Esophagus muscularis mucosa (tissue), 4 donors: ENCODE measurements around the gene TRAP1. TPM values are rescaled to one million over a fixed set of nuclear protein-coding genes. Genes with fewer than 3 reads are reported as not detected.

Experiments
- DNase-seq: peaks from one replicate; pipeline ENCODE4 v3.0.0-alpha.2; 2017; ENCODE audit errors: extremely low spot score
- H3K27ac ChIP-seq, 4 donors: fragments of 200-600 bp; sonication (generic); replicated peaks in 1 of 4; 1 replicate in 3 of 4; 2 replicates in 1 of 4; pipeline ENCODE4 v1.5.1; 2016 to 2019; ENCODE audit warnings: mild to moderate bottlenecking in 1 of 4
- H3K27me3 ChIP-seq, 4 donors: fragments of 200-600 bp; sonication (generic); one replicate each; pipeline versions ENCODE4 v1.5.1 to v1.6.0; 2016 to 2019
- H3K36me3 ChIP-seq, 4 donors: fragments of 200-600 bp; sonication (generic); one replicate each; pipeline ENCODE4 v1.5.1; 2016 to 2019
- H3K4me1 ChIP-seq, 4 donors: fragments of 200-600 bp; sonication (generic); one replicate each; pipeline ENCODE4 v1.5.1; 2016 to 2019
- H3K4me3 ChIP-seq, 4 donors: fragments of 200-600 bp; sonication (generic); 1 replicate in 2 of 4; 2 replicates in 2 of 4; pipeline ENCODE4 v1.5.1; 2016 to 2019; ENCODE audit warnings: mild to moderate bottlenecking in 4 of 4, moderate library complexity in 1 of 4
- H3K9me3 ChIP-seq, 4 donors: fragments of 200-600 bp; sonication (generic); 1 replicate in 3 of 4; 2 replicates in 1 of 4; pipeline ENCODE4 v1.5.1; 2016 to 2019
- CTCF ChIP-seq, 3 experiments: fragments of 200-600 bp in 2 of 3; fragments of 450-650 bp in 1 of 3; sonication (generic) in 2 of 3; IDR thresholded peaks; one replicate each; pipeline ENCODE4 v1.5.1; 2017 to 2019; ENCODE audit warnings: antibody characterized with exemption in 3 of 3, mild to moderate bottlenecking in 2 of 3, moderate library complexity in 1 of 3
- EP300 ChIP-seq: sonication (generic); formaldehyde crosslinking; IDR thresholded peaks from one replicate; pipeline ENCODE4 v1.6.1; 2017; ENCODE audit warnings: antibody characterized with exemption
- POLR2A ChIP-seq: fragments of 450-650 bp; IDR thresholded peaks from one replicate; pipeline ENCODE4 v1.6.1; 2017; ENCODE audit warnings: antibody characterized with exemption, moderate library complexity, mild to moderate bottlenecking, low read depth
- POLR2AphosphoS5 ChIP-seq, 2 donors: sonication (generic); formaldehyde crosslinking; IDR thresholded peaks; one replicate each; pipeline ENCODE4 v1.6.1; 2017; ENCODE audit warnings: antibody characterized with exemption in 2 of 2
- WGBS: methylation state at CpG from one replicate; pipeline ENCODE4 v1.1.5; 2018; 5-methylcytosine and 5-hydroxymethylcytosine counted together
- intact Hi-C: fragments of 100-400 bp; cut with DNase I; formaldehyde crosslinking; loops from one replicate; pipeline ENCODE4 v1.15.1; 2023
- total RNA-seq, 4 donors: library from RNA; depleted of rRNA; stranded (reverse); fragments of >200 nt; gene quantifications; one replicate each; pipeline versions ENCODE4 v1.1.0 to v1.2.1, GENCODE V29; 2016

Gene TRAP1
- total RNA-seq, 4 donors from 2014 or later: 43.6 to 63.7 (median 46.8) TPM

- TF ChIP-seq EP300: no peak
- no peak for TF ChIP-seq POLR2A
- no peak for TF ChIP-seq POLR2AphosphoS5 (IDR thresholded peaks at IDR 0.05)
- no peak for TF ChIP-seq CTCF (IDR thresholded peaks at IDR 0.05)
Observed at GRCh38 chr16:3625911-3626732, 91.2 kb downstream of the TRAP1 start.

GRCh38 chr16:3625331-3625730 is 92.0 kb downstream of the TRAP1 start:
- H3K27me3 ChIP-seq: no peaks in the 10 kb centered on the region
- intact Hi-C loops: no loop called here
- no peak for DNase-seq
- no peaks in the 10 kb centered on the region for H3K4me1 ChIP-seq
- no peak overlapping the region for H3K27ac ChIP-seq
- no peaks in the 10 kb centered on the region for H3K9me3 ChIP-seq
- H3K4me3 ChIP-seq: no peak overlapping the region
- TF ChIP-seq POLR2A (no peak), CTCF (IDR thresholded peaks at IDR 0.05) (no peak), EP300 (no peak), POLR2AphosphoS5 (IDR thresholded peaks at IDR 0.05) (no peak)
- no peaks in the 10 kb centered on the region for H3K36me3 ChIP-seq
- 94% methylated on average over 5 of the region's 5 CpGs for WGBS

More at GRCh38 chr16:3625911-3626732, 91.2 kb downstream of the TRAP1 start:
- Histone ChIP-seq H3K4me1 (no peaks in the 10 kb centered on the region), H3K27me3 (no peaks in the 10 kb centered on the region), H3K36me3 (no peaks in the 10 kb centered on the region), H3K27ac (no peak overlapping the region), H3K9me3 (no peaks in the 10 kb centered on the region), H3K4me3 (no peak overlapping the region)
- intact Hi-C loops: no loop called here
- 81% methylated on average over 4 of the region's 4 CpGs for WGBS
- DNase-seq: no peak

- H3K36me3 ChIP-seq: no peaks in the 10 kb centered on the region
- intact Hi-C loops: no loop called here
- no peak overlapping the region for H3K4me3 ChIP-seq
- DNase-seq: no peak
- no peaks in the 10 kb centered on the region for H3K27me3 ChIP-seq
- H3K27ac ChIP-seq: no peak overlapping the region
- TF ChIP-seq POLR2AphosphoS5 (IDR thresholded peaks at IDR 0.05) (no peak), EP300 (no peak), CTCF (IDR thresholded peaks at IDR 0.05) (no peak), POLR2A (no peak)
- H3K4me1 ChIP-seq: no peaks in the 10 kb centered on the region
- WGBS: 92% methylated on average over 3 of the region's 3 CpGs
- H3K9me3 ChIP-seq: no peaks in the 10 kb centered on the region
Observed at GRCh38 chr16:3623642-3624041, 93.7 kb downstream of the TRAP1 start.

- Histone ChIP-seq H3K36me3 (peaks cover 0 to 7% (median 2%) of the 10 kb centered on the region in 4 donors), H3K4me3 (no peak overlapping the region), H3K9me3 (no peaks in the 10 kb centered on the region), H3K27ac (no peak overlapping the region), H3K27me3 (no peaks in the 10 kb centered on the region), H3K4me1 (no peaks in the 10 kb centered on the region)
- intact Hi-C loops: no loop called here
- no peak for DNase-seq
- TF ChIP-seq POLR2A: no peak
- TF ChIP-seq CTCF (IDR thresholded peaks at IDR 0.05): no peak
- no peak for TF ChIP-seq EP300
- TF ChIP-seq POLR2AphosphoS5 (IDR thresholded peaks at IDR 0.05): no peak
- WGBS: 69% methylated on average over 3 of the region's 3 CpGs
Observed at GRCh38 chr16:3618769-3619141, 98.6 kb downstream of the TRAP1 start.
